ENCODE measurements around the gene RBM5.

GRCh38 chr3:50154840-50155490 lies 66.2 kb downstream of the RBM5 start, which contains the start of gene SEMA3F:
- TF ChIP-seq, protein P1, sequence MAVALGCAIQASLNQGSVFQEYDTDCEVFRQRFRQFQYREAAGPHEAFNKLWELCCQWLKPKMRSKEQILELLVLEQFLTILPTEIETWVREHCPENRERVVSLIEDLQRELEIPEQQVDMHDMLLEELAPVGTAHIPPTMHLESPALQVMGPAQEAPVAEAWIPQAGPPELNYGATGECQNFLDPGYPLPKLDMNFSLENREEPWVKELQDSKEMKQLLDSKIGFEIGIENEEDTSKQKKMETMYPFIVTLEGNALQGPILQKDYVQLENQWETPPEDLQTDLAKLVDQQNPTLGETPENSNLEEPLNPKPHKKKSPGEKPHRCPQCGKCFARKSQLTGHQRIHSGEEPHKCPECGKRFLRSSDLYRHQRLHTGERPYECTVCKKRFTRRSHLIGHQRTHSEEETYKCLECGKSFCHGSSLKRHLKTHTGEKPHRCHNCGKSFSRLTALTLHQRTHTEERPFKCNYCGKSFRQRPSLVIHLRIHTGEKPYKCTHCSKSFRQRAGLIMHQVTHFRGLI (tag by site-specific recombination; IDR thresholded peaks at IDR 0.05) = no peak
- TF ChIP-seq TSHZ1 (tag by site-specific recombination; IDR thresholded peaks at IDR 0.05; ENCODE audit: borderline replicate concordance) (no peak), HOXC10 (CRISPR knock-in tag; IDR thresholded peaks at IDR 0.05) (no peak), ZNF558 (tag by site-specific recombination; IDR thresholded peaks at IDR 0.05) (no peak), ZNF114 (tag by site-specific recombination; IDR thresholded peaks at IDR 0.05) (no peak), ZBTB8A (tag by site-specific recombination; IDR thresholded peaks at IDR 0.05) (no peak), ZNF292 (tag by site-specific recombination; IDR thresholded peaks at IDR 0.05; ENCODE audit: borderline replicate concordance, low read depth) (no peak), KLF17 (tag by site-specific recombination; IDR thresholded peaks at IDR 0.05) (no peak)
- TF ChIP-seq, protein P2, sequence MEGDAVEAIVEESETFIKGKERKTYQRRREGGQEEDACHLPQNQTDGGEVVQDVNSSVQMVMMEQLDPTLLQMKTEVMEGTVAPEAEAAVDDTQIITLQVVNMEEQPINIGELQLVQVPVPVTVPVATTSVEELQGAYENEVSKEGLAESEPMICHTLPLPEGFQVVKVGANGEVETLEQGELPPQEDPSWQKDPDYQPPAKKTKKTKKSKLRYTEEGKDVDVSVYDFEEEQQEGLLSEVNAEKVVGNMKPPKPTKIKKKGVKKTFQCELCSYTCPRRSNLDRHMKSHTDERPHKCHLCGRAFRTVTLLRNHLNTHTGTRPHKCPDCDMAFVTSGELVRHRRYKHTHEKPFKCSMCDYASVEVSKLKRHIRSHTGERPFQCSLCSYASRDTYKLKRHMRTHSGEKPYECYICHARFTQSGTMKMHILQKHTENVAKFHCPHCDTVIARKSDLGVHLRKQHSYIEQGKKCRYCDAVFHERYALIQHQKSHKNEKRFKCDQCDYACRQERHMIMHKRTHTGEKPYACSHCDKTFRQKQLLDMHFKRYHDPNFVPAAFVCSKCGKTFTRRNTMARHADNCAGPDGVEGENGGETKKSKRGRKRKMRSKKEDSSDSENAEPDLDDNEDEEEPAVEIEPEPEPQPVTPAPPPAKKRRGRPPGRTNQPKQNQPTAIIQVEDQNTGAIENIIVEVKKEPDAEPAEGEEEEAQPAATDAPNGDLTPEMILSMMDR (tag by site-specific recombination; IDR thresholded peaks at IDR 0.05) = no peak

Measured in HEK293 (cell line).